ENCODE data around the gene OBSCN. TPM values are rescaled to one million over a fixed set of nuclear protein-coding genes. Genes with fewer than 3 reads are reported as not detected.

OBSCN gene
- total RNA-seq, 1 donor from 2014 or later, result 17.5 TPM

GRCh38 chr1:228362884-228363450 lies 155.1 kb downstream of the OBSCN start:
- FAIRE-seq, result no peak
- no peaks in the 10 kb centered on the region for H3K36me3 ChIP-seq (ENCODE audit: insufficient read depth, low read length)
- H3K27me3 ChIP-seq (ENCODE audit: insufficient read depth, low read length), result no peaks in the 10 kb centered on the region
- Mint-ChIP-seq H3K9me3 (ENCODE audit: unreplicated experiment) (no peaks in the 10 kb centered on the region), H3K4me1 (ENCODE audit: low read depth, unreplicated experiment) (no peaks in the 10 kb centered on the region), H3K27ac (ENCODE audit: unreplicated experiment) (no peak overlapping the region), H3K36me3 (ENCODE audit: low read depth, unreplicated experiment) (peaks cover 2% of the 10 kb centered on the region), H3K27me3 (ENCODE audit: low read depth, unreplicated experiment) (peaks cover 19% of the 10 kb centered on the region), H3K4me3 (ENCODE audit: unreplicated experiment) (no peak overlapping the region)
- peaks cover 4% of the 10 kb centered on the region for H3K9me3 ChIP-seq (ENCODE audit: insufficient read depth, low read depth, low read length)
- no peaks in the 10 kb centered on the region for H3K79me2 ChIP-seq (ENCODE audit: insufficient read depth, low read length)
- H4K20me1 ChIP-seq (ENCODE audit: insufficient read depth, low read length), result no peaks in the 10 kb centered on the region
- no peaks in the 10 kb centered on the region for H3K4me1 ChIP-seq (ENCODE audit: insufficient read depth, low read length)
- H2AFZ ChIP-seq (ENCODE audit: low read depth, low read length), result no peak overlapping the region
- no peak for TF ChIP-seq CTCF (IDR thresholded peaks at IDR 0.05; ENCODE audit: insufficient read depth, low read depth, low read length)
- DNase-seq (ENCODE audit: low read depth), result no peak
- no peak overlapping the region for H3K4me2 ChIP-seq (ENCODE audit: low read length)
- H3K4me3 ChIP-seq (ENCODE audit: insufficient read depth, low read depth, low read length), result no peak overlapping the region
- H3K9ac ChIP-seq (ENCODE audit: low read length), result no peak overlapping the region
- no peak overlapping the region for H3K27ac ChIP-seq (ENCODE audit: low read depth, low read length)

- Histone ChIP-seq H3K4me2 (ENCODE audit: low read length) (no peak overlapping the region), H3K4me1 (ENCODE audit: insufficient read depth, low read length) (no peaks in the 10 kb centered on the region), H3K79me2 (ENCODE audit: insufficient read depth, low read length) (no peaks in the 10 kb centered on the region), H4K20me1 (ENCODE audit: insufficient read depth, low read length) (no peaks in the 10 kb centered on the region), H3K36me3 (ENCODE audit: insufficient read depth, low read length) (no peaks in the 10 kb centered on the region), H3K27me3 (ENCODE audit: insufficient read depth, low read length) (no peaks in the 10 kb centered on the region), H3K9me3 (ENCODE audit: insufficient read depth, low read depth, low read length) (peaks cover 4% of the 10 kb centered on the region), H3K4me3 (ENCODE audit: insufficient read depth, low read depth, low read length) (no peak overlapping the region), H3K9ac (ENCODE audit: low read length) (no peak overlapping the region), H3K27ac (ENCODE audit: low read depth, low read length) (no peak overlapping the region), H2AFZ (ENCODE audit: low read depth, low read length) (no peak overlapping the region)
- DNase-seq (ENCODE audit: low read depth) (no peak), FAIRE-seq (no peak)
- TF ChIP-seq CTCF (IDR thresholded peaks at IDR 0.05; ENCODE audit: insufficient read depth, low read depth, low read length) (no peak), EZH2 (IDR thresholded peaks at IDR 0.05; ENCODE audit: insufficient read depth, low read length) (no peak)
- Mint-ChIP-seq H3K36me3 (ENCODE audit: low read depth, unreplicated experiment) (peaks cover 2% of the 10 kb centered on the region), H3K27me3 (ENCODE audit: low read depth, unreplicated experiment) (peaks cover 21% of the 10 kb centered on the region), H3K9me3 (ENCODE audit: unreplicated experiment) (no peaks in the 10 kb centered on the region), H3K27ac (ENCODE audit: unreplicated experiment) (no peak overlapping the region), H3K4me3 (ENCODE audit: unreplicated experiment) (no peak overlapping the region), H3K4me1 (ENCODE audit: low read depth, unreplicated experiment) (no peaks in the 10 kb centered on the region)
Observed at GRCh38 chr1:228363686-228364067, 155.8 kb downstream of the OBSCN start.

GRCh38 chr1:228364068-228364705 lies 156.3 kb downstream of the OBSCN start:
- Histone ChIP-seq H3K27me3 (ENCODE audit: insufficient read depth, low read length) (no peaks in the 10 kb centered on the region), H3K27ac (ENCODE audit: low read depth, low read length) (no peak overlapping the region), H3K4me1 (ENCODE audit: insufficient read depth, low read length) (no peaks in the 10 kb centered on the region), H3K79me2 (ENCODE audit: insufficient read depth, low read length) (no peaks in the 10 kb centered on the region), H3K9ac (ENCODE audit: low read length) (no peak overlapping the region), H3K36me3 (ENCODE audit: insufficient read depth, low read length) (no peaks in the 10 kb centered on the region), H3K4me2 (ENCODE audit: low read length) (no peak overlapping the region), H3K4me3 (ENCODE audit: insufficient read depth, low read depth, low read length) (no peak overlapping the region), H3K9me3 (ENCODE audit: insufficient read depth, low read depth, low read length) (no peaks in the 10 kb centered on the region), H4K20me1 (ENCODE audit: insufficient read depth, low read length) (no peaks in the 10 kb centered on the region), H2AFZ (ENCODE audit: low read depth, low read length) (no peak overlapping the region)
- DNase-seq (ENCODE audit: low read depth) (no peak), FAIRE-seq (no peak)
- Mint-ChIP-seq H3K27me3 (ENCODE audit: low read depth, unreplicated experiment) (peaks cover 24% of the 10 kb centered on the region), H3K36me3 (ENCODE audit: low read depth, unreplicated experiment) (peaks cover 2% of the 10 kb centered on the region), H3K9me3 (ENCODE audit: unreplicated experiment) (no peaks in the 10 kb centered on the region), H3K4me1 (ENCODE audit: low read depth, unreplicated experiment) (no peaks in the 10 kb centered on the region), H3K27ac (ENCODE audit: unreplicated experiment) (no peak overlapping the region), H3K4me3 (ENCODE audit: unreplicated experiment) (no peak overlapping the region)
- TF ChIP-seq CTCF (IDR thresholded peaks at IDR 0.05; ENCODE audit: insufficient read depth, low read depth, low read length), result no peak
- TF ChIP-seq EZH2 (IDR thresholded peaks at IDR 0.05; ENCODE audit: insufficient read depth, low read length), result no peak
